Hepatic stellate cell (primary cell): ENCODE results near the gene WFDC10A.
"Not testable (repeated sequence)": the region's sequence is repeated elsewhere in the genome, so short reads cannot be mapped to it uniquely, and the experiment has no call there.

Source experiments
- DNase-seq: peaks from one replicate; pipeline ENCODE4 v3.0.0; 2011; ENCODE audit warnings: low spot score

WFDC10A gene

GRCh38 chr20:45629496-45630100 is at the start of gene WFDC10A:
Gene WFDC10A (plus strand): TSS chr20:45629739. CDS start chr20:45629814, 75 bp downstream.
- peak; percentile 33 for DNase-seq

GRCh38 chr20:45581702-45582101 is 47.8 kb upstream of the WFDC10A start:
- DNase-seq = no peak

GRCh38 chr20:45583502-45583901 is 46.0 kb upstream of the WFDC10A start:
- DNase-seq = no peak

- not testable (repeated sequence) for DNase-seq
Observed at GRCh38 chr20:45584294-45584693, 45.2 kb upstream of the WFDC10A start.

- not testable (repeated sequence) for DNase-seq
Observed at GRCh38 chr20:45585986-45586385, 43.6 kb upstream of the WFDC10A start.

GRCh38 chr20:45588800-45589199 is 40.7 kb upstream of the WFDC10A start:
- DNase-seq = no peak

- no peak for DNase-seq
Observed at GRCh38 chr20:45589725-45590124, 39.8 kb upstream of the WFDC10A start.

GRCh38 chr20:45592574-45593189 is 36.9 kb upstream of the WFDC10A start:
- peak; percentile 5 for DNase-seq

GRCh38 chr20:45593498-45593897 is 36.0 kb upstream of the WFDC10A start:
- DNase-seq = no peak

- no peak for DNase-seq
Observed at GRCh38 chr20:45595235-45595634, 34.3 kb upstream of the WFDC10A start.

GRCh38 chr20:45607810-45608209 is 21.7 kb upstream of the WFDC10A start:
- DNase-seq = no peak

GRCh38 chr20:45611054-45611453 is 18.5 kb upstream of the WFDC10A start:
- no peak for DNase-seq

GRCh38 chr20:45612314-45612713 is 17.2 kb upstream of the WFDC10A start:
- DNase-seq = no peak

- DNase-seq = no peak
Observed at GRCh38 chr20:45617591-45617990, 11.9 kb upstream of the WFDC10A start.

GRCh38 chr20:45621593-45621992 is 7.9 kb upstream of the WFDC10A start:
- DNase-seq = no peak

- no peak for DNase-seq
Observed at GRCh38 chr20:45626540-45626939, 3.0 kb upstream of the WFDC10A start.

- no peak for DNase-seq
Observed at GRCh38 chr20:45630371-45630770, 832 bp downstream of the WFDC10A start.

- no peak for DNase-seq
Observed at GRCh38 chr20:45631184-45631583, 1.6 kb downstream of the WFDC10A start, which contains the start of gene WFDC9. Gene WFDC9 (minus strand): TSS chr20:45631284. CDS start chr20:45610181, 21,103 bp downstream.

- DNase-seq = no peak
Observed at GRCh38 chr20:45636513-45636912, 7.0 kb downstream of the WFDC10A start.

- DNase-seq = no peak
Observed at GRCh38 chr20:45639687-45640086, 10.1 kb downstream of the WFDC10A start.

- DNase-seq = not testable (repeated sequence)
Observed at GRCh38 chr20:45641076-45641475, 11.5 kb downstream of the WFDC10A start.

- DNase-seq = not testable (repeated sequence)
Observed at GRCh38 chr20:45645869-45646268, 16.3 kb downstream of the WFDC10A start.

- no peak for DNase-seq
Observed at GRCh38 chr20:45646875-45647274, 17.3 kb downstream of the WFDC10A start.
